ENCODE data around the gene GATA5.
"Not testable (repeated sequence)": the region's sequence is repeated elsewhere in the genome, so short reads cannot be mapped to it uniquely, and the experiment has no call there.

Gene GATA5

DNA sequence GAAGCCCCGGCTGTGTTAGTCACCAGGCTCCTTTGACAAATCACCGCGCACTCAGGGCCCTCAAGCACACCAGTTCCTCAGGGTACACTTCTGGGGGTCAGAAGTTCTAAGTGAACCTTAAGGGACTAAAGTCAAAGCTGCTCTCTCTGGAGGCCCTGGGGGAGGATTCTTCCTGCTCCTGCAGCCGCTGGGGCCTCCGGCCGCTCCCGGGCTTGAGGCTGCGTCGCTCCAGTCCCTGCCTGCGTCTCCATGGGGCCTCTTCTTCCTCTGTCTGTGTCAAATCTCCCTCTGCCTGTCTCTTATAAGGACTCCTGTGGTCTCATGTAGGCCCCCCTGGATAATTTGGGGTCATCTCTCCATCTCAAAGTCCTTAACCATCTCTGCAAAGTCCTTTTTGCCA is 18.1 kb upstream of the GATA5 start:
- Histone ChIP-seq H3K27ac (ENCODE audit: low read depth, low read length) (no peak overlapping the region), H3K9me3 (ENCODE audit: low read length) (no peaks in the 10 kb centered on the region), H3K27me3 (ENCODE audit: control insufficient read depth in 1 of 2, insufficient read depth in 2 of 2, low read length in 2 of 2) (peaks cover 0 to 22% of the 10 kb centered on the region in 2 donors), H3K9ac (ENCODE audit: low read length) (no peak overlapping the region), H3K4me1 (ENCODE audit: insufficient read depth, low read length) (peaks cover 6% of the 10 kb centered on the region), H3K4me3 (ENCODE audit: low read depth in 1 of 2, low read length in 2 of 2) (no peak overlapping the region), H3K36me3 (ENCODE audit: insufficient read depth, low read length) (no peaks in the 10 kb centered on the region)

DNA sequence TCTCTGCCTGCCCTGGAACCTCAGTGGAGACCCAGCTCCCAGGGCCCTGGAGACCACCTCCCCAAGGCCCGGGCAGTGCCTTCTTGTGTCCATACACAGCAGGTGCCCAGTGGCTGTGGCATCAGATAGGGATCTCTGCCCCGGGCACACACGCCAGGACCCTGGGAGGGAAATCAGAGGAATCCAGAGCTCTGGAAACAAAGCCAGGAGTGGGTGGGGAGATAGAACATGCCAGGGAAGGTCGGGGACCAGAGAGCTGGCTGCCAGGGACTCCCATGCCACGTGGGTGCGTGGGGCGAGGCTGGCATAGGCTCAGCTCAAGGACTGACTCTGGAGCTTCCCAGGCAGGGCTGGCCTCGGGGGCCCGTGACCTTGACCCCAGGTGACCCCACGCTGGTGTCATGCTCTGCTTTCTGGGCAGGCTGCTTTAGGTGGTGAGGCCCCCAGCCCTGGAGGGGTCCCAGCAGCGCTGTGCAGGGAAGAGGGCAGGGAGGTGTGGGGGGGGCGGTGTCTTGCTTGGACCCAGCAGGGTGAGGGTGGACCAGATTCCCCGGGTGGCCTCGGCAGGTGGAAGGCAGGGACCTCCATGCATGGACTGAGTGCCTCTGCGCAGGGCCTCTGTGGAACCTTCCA is 17.6 kb upstream of the GATA5 start:
- H3K27ac ChIP-seq (ENCODE audit: low read depth, low read length), result no peak overlapping the region
- H3K9ac ChIP-seq (ENCODE audit: low read length), result no peak overlapping the region
- peaks cover 6% of the 10 kb centered on the region for H3K4me1 ChIP-seq (ENCODE audit: insufficient read depth, low read length)
- H3K9me3 ChIP-seq (ENCODE audit: low read length), result no peaks in the 10 kb centered on the region
- no peak overlapping the region for H3K4me3 ChIP-seq (ENCODE audit: low read depth in 1 of 2, low read length in 2 of 2)
- H3K36me3 ChIP-seq (ENCODE audit: insufficient read depth, low read length), result no peaks in the 10 kb centered on the region
- peaks cover 0 to 22% of the 10 kb centered on the region in 2 donors for H3K27me3 ChIP-seq (ENCODE audit: control insufficient read depth in 1 of 2, insufficient read depth in 2 of 2, low read length in 2 of 2)

DNA sequence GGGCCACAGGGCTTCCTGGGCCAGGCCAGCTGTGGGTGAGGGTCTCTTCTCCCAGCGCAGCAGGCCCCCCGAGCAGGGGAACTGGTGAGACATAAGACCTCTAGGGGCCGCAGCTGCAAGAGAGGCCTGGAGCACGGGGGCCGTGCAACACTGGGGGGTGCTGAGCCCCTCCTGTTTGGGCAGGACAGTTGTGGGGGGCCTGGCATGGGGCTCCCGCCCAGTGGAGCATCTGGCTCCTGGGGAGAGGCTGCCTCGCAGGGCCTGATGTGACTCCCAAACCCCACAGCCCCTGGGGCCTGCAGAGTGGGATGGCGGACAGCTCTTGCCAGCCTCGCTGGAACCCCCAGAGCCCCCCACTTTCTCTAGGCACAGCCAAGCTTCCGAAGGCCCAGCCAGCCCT is 16.9 kb upstream of the GATA5 start:
- Histone ChIP-seq H3K4me3 (ENCODE audit: low read depth in 1 of 2, low read length in 2 of 2) (no peak overlapping the region), H3K9me3 (ENCODE audit: low read length) (no peaks in the 10 kb centered on the region), H3K27ac (ENCODE audit: low read depth, low read length) (no peak overlapping the region), H3K9ac (ENCODE audit: low read length) (no peak overlapping the region), H3K27me3 (ENCODE audit: control insufficient read depth in 1 of 2, insufficient read depth in 2 of 2, low read length in 2 of 2) (peaks cover 0 to 24% of the 10 kb centered on the region in 2 donors), H3K4me1 (ENCODE audit: insufficient read depth, low read length) (peaks cover 6% of the 10 kb centered on the region), H3K36me3 (ENCODE audit: insufficient read depth, low read length) (no peaks in the 10 kb centered on the region)

DNA sequence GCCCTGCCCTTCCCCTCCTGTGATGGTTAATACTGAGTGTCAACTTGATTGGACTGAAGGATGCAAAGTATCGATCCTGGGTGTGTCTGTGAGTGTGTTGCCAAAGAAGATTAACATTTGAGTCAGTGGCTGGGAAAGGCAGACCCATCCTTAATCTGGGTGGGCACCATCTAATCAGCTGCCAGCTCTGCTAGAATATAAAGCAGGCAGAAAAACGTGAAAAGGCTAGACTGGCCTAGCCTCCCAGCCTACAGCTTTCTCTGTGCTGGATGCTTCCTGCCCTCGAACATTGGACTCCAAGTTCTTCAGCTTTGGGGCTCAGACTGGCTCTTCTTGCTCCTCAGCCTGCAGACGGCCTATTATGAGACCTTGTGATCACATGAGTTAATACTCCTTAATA is 15.0 kb upstream of the GATA5 start:
- H3K36me3 ChIP-seq (ENCODE audit: insufficient read depth, low read length); H3K9me3 ChIP-seq (ENCODE audit: low read length); H3K4me1 ChIP-seq (ENCODE audit: insufficient read depth, low read length); H3K27ac ChIP-seq (ENCODE audit: low read depth, low read length); H3K9ac ChIP-seq (ENCODE audit: low read length); H3K4me3 ChIP-seq (ENCODE audit: low read depth in 1 of 2, low read length in 2 of 2): not testable (repeated sequence)
- H3K27me3 ChIP-seq (ENCODE audit: control insufficient read depth in 1 of 2, insufficient read depth in 2 of 2, low read length in 2 of 2), result peaks cover 0 to 32% of the 10 kb centered on the region in 2 donors

DNA sequence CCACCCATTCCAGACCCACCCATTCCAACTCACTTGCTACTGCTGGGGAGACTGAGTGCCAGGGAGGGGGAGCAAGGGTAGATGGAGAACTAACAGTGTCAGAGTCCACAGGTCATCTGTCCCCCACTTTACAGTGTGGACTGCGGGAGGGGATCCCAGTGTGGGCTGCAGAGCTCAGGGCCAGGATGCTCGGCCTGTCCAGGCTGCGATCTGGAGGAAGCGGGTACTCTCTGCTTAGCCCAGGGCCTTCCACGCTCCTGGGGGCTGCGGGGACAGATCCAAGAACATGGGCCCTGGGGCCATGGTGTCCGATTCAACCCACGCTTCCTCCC is 14.1 kb upstream of the GATA5 start:
- Histone ChIP-seq H3K4me1 (ENCODE audit: insufficient read depth, low read length) (peaks cover 5% of the 10 kb centered on the region), H3K27me3 (ENCODE audit: control insufficient read depth in 1 of 2, insufficient read depth in 2 of 2, low read length in 2 of 2) (peaks cover 0 to 40% of the 10 kb centered on the region in 2 donors)

DNA sequence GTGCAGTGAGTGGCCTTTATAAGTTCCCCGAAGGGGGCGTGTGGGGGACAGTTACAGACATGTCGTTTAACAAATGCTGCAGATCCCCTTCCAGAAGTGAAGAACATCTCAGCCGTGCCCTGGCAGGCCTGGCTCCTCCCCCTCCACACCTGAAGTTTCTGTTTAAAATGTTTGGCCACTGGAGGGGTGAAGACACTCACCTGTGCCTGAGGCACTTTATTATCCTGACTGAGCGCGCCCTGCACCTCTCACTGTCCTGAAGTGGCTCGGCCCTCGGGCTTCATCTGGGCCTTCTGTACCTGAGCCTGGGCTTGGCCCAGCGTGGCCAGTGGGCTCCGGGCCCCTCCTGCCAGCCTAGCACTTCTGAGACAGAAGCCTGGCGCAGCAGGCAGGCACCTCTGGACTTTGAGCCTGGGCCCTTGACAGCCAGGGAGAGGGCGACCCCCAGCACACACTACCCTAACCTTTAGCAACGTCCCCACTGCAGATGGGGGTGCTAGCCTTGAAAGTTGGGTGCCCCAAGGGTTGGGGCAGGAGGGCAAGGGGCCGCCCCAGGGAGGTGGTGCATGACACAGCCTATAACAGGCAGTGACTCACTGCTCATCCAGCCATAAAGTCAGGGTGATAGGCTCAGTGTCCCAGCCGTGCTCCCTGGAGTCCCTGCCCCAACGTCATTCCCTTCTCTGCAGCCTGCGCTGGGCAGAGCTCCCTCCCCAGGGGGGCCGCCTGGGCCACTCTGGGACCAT is 13.6 kb upstream of the GATA5 start:
- no peaks in the 10 kb centered on the region for H3K36me3 ChIP-seq (ENCODE audit: insufficient read depth, low read length)

More for the DNA sequence above, 14.1 kb upstream of the GATA5 start:
- Histone ChIP-seq H3K9ac (ENCODE audit: low read length) (no peak overlapping the region), H3K4me3 (ENCODE audit: low read depth in 1 of 2, low read length in 2 of 2) (no peak overlapping the region), H3K27ac (ENCODE audit: low read depth, low read length) (no peak overlapping the region), H3K36me3 (ENCODE audit: insufficient read depth, low read length) (no peaks in the 10 kb centered on the region), H3K9me3 (ENCODE audit: low read length) (no peaks in the 10 kb centered on the region)

DNA sequence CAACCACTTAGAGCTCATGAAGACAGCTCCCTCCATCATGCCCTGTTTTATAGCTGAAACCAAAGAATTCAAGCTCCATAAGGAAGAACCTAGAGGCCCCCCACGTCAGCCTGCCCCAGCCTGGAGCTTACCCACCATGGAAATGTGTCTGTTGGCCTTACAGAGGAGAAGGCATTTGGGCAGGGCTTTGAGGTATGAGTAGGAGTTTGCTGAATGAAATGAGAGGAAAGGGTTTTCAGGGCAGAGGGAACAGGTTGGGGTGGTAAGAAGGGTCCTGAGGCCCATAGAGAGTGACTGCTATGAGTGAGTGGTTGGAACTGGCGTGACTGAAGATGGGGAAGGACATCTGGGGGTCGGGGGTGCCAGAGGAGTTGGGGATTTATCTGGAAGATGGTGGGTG is 12.7 kb upstream of the GATA5 start:
- Histone ChIP-seq H3K4me1 (ENCODE audit: insufficient read depth, low read length) (no peaks in the 10 kb centered on the region), H3K9me3 (ENCODE audit: low read length) (no peaks in the 10 kb centered on the region), H3K36me3 (ENCODE audit: insufficient read depth, low read length) (no peaks in the 10 kb centered on the region), H3K9ac (ENCODE audit: low read length) (no peak overlapping the region), H3K4me3 (ENCODE audit: low read depth in 1 of 2, low read length in 2 of 2) (no peak overlapping the region), H3K27me3 (ENCODE audit: control insufficient read depth in 1 of 2, insufficient read depth in 2 of 2, low read length in 2 of 2) (peaks cover 0 to 54% of the 10 kb centered on the region in 2 donors), H3K27ac (ENCODE audit: low read depth, low read length) (no peak overlapping the region)

More for the DNA sequence above, 13.6 kb upstream of the GATA5 start:
- no peaks in the 10 kb centered on the region for H3K9me3 ChIP-seq (ENCODE audit: low read length)
- H3K27me3 ChIP-seq (ENCODE audit: control insufficient read depth in 1 of 2, insufficient read depth in 2 of 2, low read length in 2 of 2), result peaks cover 0 to 45% of the 10 kb centered on the region in 2 donors
- no peak overlapping the region for H3K27ac ChIP-seq (ENCODE audit: low read depth, low read length)
- H3K4me3 ChIP-seq (ENCODE audit: low read depth in 1 of 2, low read length in 2 of 2), result no peak overlapping the region
- no peak overlapping the region for H3K9ac ChIP-seq (ENCODE audit: low read length)
- H3K4me1 ChIP-seq (ENCODE audit: insufficient read depth, low read length), result no peaks in the 10 kb centered on the region

DNA sequence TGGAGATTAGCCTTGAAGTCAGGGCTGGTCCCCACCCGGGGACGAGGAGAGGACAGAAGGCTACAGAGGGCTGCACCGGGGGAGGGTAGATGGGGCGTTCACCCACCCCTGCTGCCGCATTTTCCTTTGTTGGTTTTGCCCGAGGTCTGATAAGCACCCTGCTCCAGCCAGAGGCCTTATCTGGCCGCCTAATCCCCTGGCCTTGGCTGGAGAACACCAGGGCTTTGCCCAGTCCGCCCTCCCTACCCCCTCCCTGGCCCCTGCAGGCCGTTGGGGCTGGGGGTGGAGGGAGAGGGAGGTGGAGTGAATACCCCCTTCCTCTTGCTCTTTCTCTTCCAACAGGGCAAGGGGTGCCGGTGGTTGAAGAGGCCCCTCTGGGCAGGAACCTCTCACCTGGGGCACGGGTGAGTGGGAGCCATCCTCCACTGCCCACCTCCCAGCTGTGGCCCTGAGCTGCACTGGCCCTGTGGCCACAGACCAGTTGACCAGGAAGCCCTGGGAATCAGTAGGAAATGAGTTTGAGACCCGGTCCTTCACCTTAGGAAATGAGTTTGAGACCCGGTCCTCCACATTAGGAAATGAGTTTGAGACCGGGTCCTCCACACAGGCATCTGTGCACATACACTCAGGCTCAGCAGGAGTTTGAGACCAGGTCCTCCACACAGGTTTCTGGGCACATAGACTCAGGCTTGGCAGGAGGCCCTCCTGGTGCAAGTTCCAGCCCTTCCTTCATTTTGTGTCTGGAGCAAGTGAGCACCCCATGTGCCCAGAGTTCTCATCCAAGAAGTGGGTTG is 12.0 kb upstream of the GATA5 start:
- no peak overlapping the region for H3K4me3 ChIP-seq (ENCODE audit: low read depth in 1 of 2, low read length in 2 of 2)
- no peaks in the 10 kb centered on the region for H3K9me3 ChIP-seq (ENCODE audit: low read length)
- no peaks in the 10 kb centered on the region for H3K36me3 ChIP-seq (ENCODE audit: insufficient read depth, low read length)
- peaks cover 0 to 60% of the 10 kb centered on the region in 2 donors for H3K27me3 ChIP-seq (ENCODE audit: control insufficient read depth in 1 of 2, insufficient read depth in 2 of 2, low read length in 2 of 2)
- H3K9ac ChIP-seq (ENCODE audit: low read length), result no peak overlapping the region
- H3K27ac ChIP-seq (ENCODE audit: low read depth, low read length), result no peak overlapping the region
- H3K4me1 ChIP-seq (ENCODE audit: insufficient read depth, low read length), result no peaks in the 10 kb centered on the region

DNA sequence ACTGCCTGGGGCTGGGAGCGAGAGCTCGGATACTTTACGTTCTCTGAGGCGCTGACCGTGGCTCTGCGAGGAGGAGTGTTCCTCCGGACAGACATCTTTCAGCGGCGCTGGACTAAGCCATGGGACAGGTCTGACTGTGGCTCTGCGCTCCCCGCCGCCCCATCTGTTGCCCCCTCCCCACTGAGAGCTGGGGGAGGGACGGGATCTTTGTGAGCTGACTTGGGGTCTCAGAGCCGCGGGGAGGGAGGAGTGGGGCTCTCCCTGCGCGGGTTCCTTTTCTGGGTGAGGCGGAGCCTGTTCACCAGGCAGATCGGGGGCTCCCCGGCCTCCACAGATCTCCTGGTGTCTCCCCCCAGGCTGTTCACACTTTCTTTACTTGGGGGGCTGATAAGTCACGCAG is 11.3 kb upstream of the GATA5 start:
- H3K9ac ChIP-seq (ENCODE audit: low read length), result no peak overlapping the region
- H3K4me3 ChIP-seq (ENCODE audit: low read depth in 1 of 2, low read length in 2 of 2), result no peak overlapping the region
- peaks cover 0 to 66% of the 10 kb centered on the region in 2 donors for H3K27me3 ChIP-seq (ENCODE audit: control insufficient read depth in 1 of 2, insufficient read depth in 2 of 2, low read length in 2 of 2)
- no peak overlapping the region for H3K27ac ChIP-seq (ENCODE audit: low read depth, low read length)
- H3K9me3 ChIP-seq (ENCODE audit: low read length), result no peaks in the 10 kb centered on the region
- H3K36me3 ChIP-seq (ENCODE audit: insufficient read depth, low read length), result no peaks in the 10 kb centered on the region
- no peaks in the 10 kb centered on the region for H3K4me1 ChIP-seq (ENCODE audit: insufficient read depth, low read length)

DNA sequence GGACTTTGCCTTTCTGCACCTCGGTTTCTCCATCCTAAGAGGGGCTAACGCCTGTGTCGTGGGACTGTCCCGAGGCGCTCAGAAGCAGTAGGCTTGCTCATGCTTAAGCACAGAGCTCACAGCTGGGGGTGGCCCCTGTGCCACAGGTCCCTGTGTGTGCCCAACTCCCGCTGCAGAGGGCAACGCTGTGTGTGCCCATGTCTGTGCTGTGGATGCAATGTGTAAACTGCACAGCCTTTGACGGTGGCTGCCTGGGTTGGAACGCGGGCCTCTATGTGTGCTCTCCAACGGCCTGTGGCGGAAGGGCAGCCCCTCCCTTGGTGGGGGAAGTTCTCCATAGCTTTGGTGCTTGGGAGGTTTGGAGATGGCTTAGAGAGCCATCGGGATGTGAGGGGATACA is 10.7 kb upstream of the GATA5 start:
- no peak overlapping the region for H3K4me3 ChIP-seq (ENCODE audit: low read depth in 1 of 2, low read length in 2 of 2)
- H3K27me3 ChIP-seq (ENCODE audit: control insufficient read depth in 1 of 2, insufficient read depth in 2 of 2, low read length in 2 of 2), result peaks cover 0 to 72% of the 10 kb centered on the region in 2 donors
- H3K4me1 ChIP-seq (ENCODE audit: insufficient read depth, low read length), result no peaks in the 10 kb centered on the region
- no peak overlapping the region for H3K9ac ChIP-seq (ENCODE audit: low read length)
- no peaks in the 10 kb centered on the region for H3K36me3 ChIP-seq (ENCODE audit: insufficient read depth, low read length)
- H3K9me3 ChIP-seq (ENCODE audit: low read length), result no peaks in the 10 kb centered on the region
- H3K27ac ChIP-seq (ENCODE audit: low read depth, low read length), result no peak overlapping the region

DNA sequence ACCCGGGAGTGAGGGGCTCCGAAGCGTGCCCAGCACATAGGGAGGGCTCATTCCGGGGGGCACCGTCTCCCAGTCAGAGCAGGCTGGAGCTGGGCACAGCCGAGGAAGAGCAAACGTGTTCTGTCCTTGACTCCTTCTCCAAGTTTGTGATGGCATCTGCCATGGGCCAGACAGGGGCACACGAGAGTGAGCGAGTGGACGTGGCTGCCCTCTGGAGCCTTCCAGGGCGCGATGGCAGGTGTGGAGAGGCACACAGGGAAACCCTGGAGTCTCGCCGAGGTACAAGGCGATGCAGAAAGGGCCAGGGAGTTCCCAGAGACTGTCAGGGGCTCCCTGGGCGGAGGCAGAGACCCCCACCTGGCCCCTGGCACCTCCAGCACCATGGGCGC is 9.9 kb upstream of the GATA5 start:
- H3K4me1 ChIP-seq (ENCODE audit: insufficient read depth, low read length), result no peaks in the 10 kb centered on the region
- H3K27me3 ChIP-seq (ENCODE audit: control insufficient read depth in 1 of 2, insufficient read depth in 2 of 2, low read length in 2 of 2), result peaks cover 0 to 80% of the 10 kb centered on the region in 2 donors
- no peak overlapping the region for H3K4me3 ChIP-seq (ENCODE audit: low read depth in 1 of 2, low read length in 2 of 2)
- no peak overlapping the region for H3K9ac ChIP-seq (ENCODE audit: low read length)
- H3K36me3 ChIP-seq (ENCODE audit: insufficient read depth, low read length), result no peaks in the 10 kb centered on the region
- no peak overlapping the region for H3K27ac ChIP-seq (ENCODE audit: low read depth, low read length)
- no peaks in the 10 kb centered on the region for H3K9me3 ChIP-seq (ENCODE audit: low read length)
